NOMO-1 treated with DMSO at 0.1 percent for 48 hours (cell line): ENCODE results near the gene RELN.

Experiments used
- DNase-seq: peaks from one replicate; lab custom pipeline; 2025; ENCODE audit not compliant: unreplicated experiment; lab: John Stamatoyannopoulos, UW

RELN gene

GRCh38 chr7:103423467-103424179 lies 565.8 kb downstream of the RELN start:
- no peak for DNase-seq
